Liver (tissue), 9 donors: ENCODE data around the gene SIRT5. TPM values are rescaled to one million over a fixed set of nuclear protein-coding genes. Genes with fewer than 3 reads are reported as not detected.
A peak's percentile ranks its signal among the peaks of the same experiment; 100 is the strongest.

Experiments used
- DNase-seq: peaks from one replicate; pipeline ENCODE4 v3.0.0-alpha.2; 2017; ENCODE audit warnings: low spot score
- H3K27ac ChIP-seq, 2 donors: one replicate each; pipeline ENCODE4 v1.7.0; 2013; ENCODE audit warnings: inconsistent platforms in 2 of 2, low read length in 2 of 2, control low read depth in 1 of 2, low read depth in 1 of 2, mild to moderate bottlenecking in 1 of 2
- H3K27me3 ChIP-seq, 4 donors: one replicate each; pipeline versions ENCODE4 v1.6.1 to v1.7.0; 2013; ENCODE audit warnings: low read length in 3 of 4, inconsistent platforms in 1 of 4, mild to moderate bottlenecking in 1 of 4, moderate library complexity in 1 of 4; ENCODE audit not compliant: control insufficient read depth in 4 of 4, insufficient read depth in 4 of 4
- H3K36me3 ChIP-seq, 4 donors: one replicate each; pipeline versions ENCODE4 v1.6.1 to v1.7.0; 2013; ENCODE audit warnings: low read length in 3 of 4, mild to moderate bottlenecking in 3 of 4, low read depth in 1 of 4, moderate library complexity in 1 of 4; ENCODE audit not compliant: control insufficient read depth in 4 of 4, insufficient read depth in 3 of 4
- H3K4me1 ChIP-seq, 4 donors: one replicate each; pipeline versions ENCODE4 v1.6.1 to v1.7.0; 2013; ENCODE audit warnings: low read length in 3 of 4, mild to moderate bottlenecking in 3 of 4, moderate library complexity in 1 of 4; ENCODE audit not compliant: control insufficient read depth in 4 of 4, insufficient read depth in 4 of 4
- H3K4me3 ChIP-seq, 3 donors: one replicate each; pipeline versions ENCODE4 v1.6.1 to v1.7.0; 2013; ENCODE audit warnings: low read length in 3 of 3, control low read depth in 1 of 3, low read depth in 1 of 3, mild to moderate bottlenecking in 1 of 3
- H3K9ac ChIP-seq, 2 donors: one replicate each; pipeline ENCODE4 v1.7.0; 2013; ENCODE audit warnings: low read length in 2 of 2, mild to moderate bottlenecking in 2 of 2, moderate library complexity in 2 of 2, control low read depth in 1 of 2, low read depth in 1 of 2
- H3K9me3 ChIP-seq, 4 donors: one replicate each; pipeline versions ENCODE4 v1.6.1 to v1.7.0; 2013; ENCODE audit warnings: low read length in 3 of 4; ENCODE audit not compliant: control insufficient read depth in 4 of 4
- ATF3 ChIP-seq: IDR thresholded peaks from 2 replicates; pipeline ENCODE4 v1.6.1; 2016; ENCODE audit warnings: antibody characterized with exemption
- CTCF ChIP-seq: fragments of 150-350 bp; IDR thresholded peaks from 2 replicates; pipeline ENCODE4 v1.5.1; 2017; ENCODE audit warnings: improper control_type of control experiment, low read depth, low read length; ENCODE audit not compliant: missing input control
- EGR1 ChIP-seq, 2 donors: IDR thresholded peaks; 2 replicates each; pipeline ENCODE4 v1.6.1; 2016 to 2018; ENCODE audit warnings: antibody characterized with exemption in 2 of 2, low read depth in 2 of 2
- FOXA2 ChIP-seq: IDR thresholded peaks from 2 replicates; pipeline ENCODE4 v1.6.1; 2016; ENCODE audit warnings: antibody characterized with exemption
- GABPA ChIP-seq, 2 donors: IDR thresholded peaks in 1 of 2; conservative IDR thresholded peaks in 1 of 2; 2 replicates each; pipeline ENCODE4 v1.6.1; 2016; ENCODE audit warnings: antibody characterized with exemption in 2 of 2, mild to moderate bottlenecking in 1 of 2, moderate library complexity in 1 of 2
- HNF4A ChIP-seq, 2 donors: conservative IDR thresholded peaks; 2 replicates each; pipeline ENCODE4 v1.6.1; 2016; ENCODE audit warnings: antibody characterized with exemption in 2 of 2, mild to moderate bottlenecking in 2 of 2
- HNF4G ChIP-seq: IDR thresholded peaks from 2 replicates; pipeline ENCODE4 v1.6.1; 2016; ENCODE audit warnings: antibody characterized with exemption
- JUND ChIP-seq, 2 donors: IDR thresholded peaks; 2 replicates each; pipeline ENCODE4 v1.6.1; 2016; ENCODE audit warnings: antibody characterized with exemption in 2 of 2
- RAD21 ChIP-seq, 2 donors: IDR thresholded peaks; 2 replicates each; pipeline ENCODE4 v1.6.1; 2016; ENCODE audit warnings: antibody characterized with exemption in 2 of 2, mild to moderate bottlenecking in 2 of 2
- REST ChIP-seq: IDR thresholded peaks from 2 replicates; pipeline ENCODE4 v1.6.1; 2016; ENCODE audit warnings: antibody characterized with exemption, mild to moderate bottlenecking
- TAF1 ChIP-seq: conservative IDR thresholded peaks from 2 replicates; pipeline ENCODE4 v1.6.1; 2016; ENCODE audit warnings: antibody characterized with exemption, mild to moderate bottlenecking
- YY1 ChIP-seq: IDR thresholded peaks from 2 replicates; pipeline ENCODE4 v1.6.1; 2016; ENCODE audit warnings: antibody characterized with exemption, mild to moderate bottlenecking
- ZBTB33 ChIP-seq: IDR thresholded peaks from 2 replicates; pipeline ENCODE4 v1.6.1; 2016; ENCODE audit warnings: antibody characterized with exemption
- WGBS: extraction: QIAGEN DNeasy Blood & Tissue Kit; methylation state at CpG from one replicate; pipeline ENCODE4 v1.1.7; 2013; 5-methylcytosine and 5-hydroxymethylcytosine counted together
- polyA plus RNA-seq, 2 donors: library from polyadenylated mRNA; stranded (reverse) in 1 of 2; unstranded in 1 of 2; fragments of 200-250 nt in 1 of 2; fragments of >200 nt in 1 of 2; fragmentation: Nextera tagmentation in 1 of 2; extraction: Ambion mirVana in 1 of 2; gene quantifications; one replicate each; pipeline versions ENCODE4 v1.2.1 to v1.2.3, GENCODE V29; 2013 to 2015
- total RNA-seq, 2 donors: library from RNA; depleted of rRNA; stranded (reverse); fragments of >200 nt; gene quantifications; one replicate each; pipeline ENCODE4 v1.2.3, GENCODE V29; 2014
- donor health status: healthy.
- donor health status: healthy.
- donor health status: healthy.
- donor health status: healthy.
- donor health status: healthy.

Gene SIRT5
- total and polyA plus RNA-seq, 4 donors: 7.5 to 12.6 (median 8.8) TPM

GRCh38 chr6:13536796-13537526 lies 37.4 kb upstream of the SIRT5 start (continued):
- TF ChIP-seq GABPA (IDR thresholded peaks at IDR 0.05 in 1 of 2, conservative IDR thresholded peaks at IDR 0.05 in 1 of 2) (no peak), ATF3 (no peak), EGR1 (IDR thresholded peaks at IDR 0.05; ENCODE audit: low read depth in 2 of 2) (no peak)

GRCh38 chr6:13537527-13537897 lies 36.9 kb upstream of the SIRT5 start:
- Histone ChIP-seq H3K27me3 (no peaks in the 10 kb centered on the region), H3K9ac (no peak overlapping the region), H3K4me1 (peaks cover 0 to 18% (median 5%) of the 10 kb centered on the region in 4 donors), H3K9me3 (no peaks in the 10 kb centered on the region), H3K36me3 (no peaks in the 10 kb centered on the region), H3K27ac (no peak overlapping the region), H3K4me3 (no peak overlapping the region)
- DNase-seq: no peak
- no peak for TF ChIP-seq ZBTB33
- TF ChIP-seq RAD21 (IDR thresholded peaks at IDR 0.05): no peak
- TF ChIP-seq CTCF: no peak
- no peak for TF ChIP-seq REST
- no peak for TF ChIP-seq EGR1 (IDR thresholded peaks at IDR 0.05; ENCODE audit: low read depth in 2 of 2)
- TF ChIP-seq TAF1: no peak
- TF ChIP-seq HNF4A (conservative IDR thresholded peaks at IDR 0.05): no peak
- WGBS: 68% methylated on average over 2 of the region's 2 CpGs

- H3K4me3 ChIP-seq: no peak overlapping the region
- H3K27ac ChIP-seq: no peak overlapping the region
- no peak overlapping the region for H3K9ac ChIP-seq
- WGBS: 72% methylated on average over 2 of the region's 2 CpGs
- H3K36me3 ChIP-seq: no peaks in the 10 kb centered on the region
- H3K9me3 ChIP-seq: no peaks in the 10 kb centered on the region
- H3K4me1 ChIP-seq: peaks cover 0 to 18% (median 5%) of the 10 kb centered on the region in 4 donors
- no peaks in the 10 kb centered on the region for H3K27me3 ChIP-seq
- DNase-seq: no peak
- TF ChIP-seq RAD21 (IDR thresholded peaks at IDR 0.05) (peak; percentile 83 to 84), EGR1 (IDR thresholded peaks at IDR 0.05; ENCODE audit: low read depth in 2 of 2) (no peak), CTCF (peak; percentile 33), HNF4A (conservative IDR thresholded peaks at IDR 0.05) (no peak), YY1 (no peak), FOXA2 (no peak), REST (no peak), TAF1 (no peak), HNF4G (no peak), ATF3 (no peak), JUND (IDR thresholded peaks at IDR 0.05) (no peak)
Measured at GRCh38 chr6:13538084-13538483, 36.3 kb upstream of the SIRT5 start.
